ENCODE results near the gene TXNL4A. TPM values are rescaled to one million over a fixed set of nuclear protein-coding genes. Genes with fewer than 3 reads are reported as not detected.

The TXNL4A gene
- total RNA-seq, 1 experiment from 2014 or later: 86.6 TPM

Other genes with a start within 250 kb of the TXNL4A start
- not detected in 2 replicates for gene KCNG2, start 190.6 kb downstream of the TXNL4A start, total RNA-seq (2014; rRNA removed; shearing (Covaris generic))
- gene SLC66A2, start 36.9 kb downstream of the TXNL4A start, total RNA-seq (2014; rRNA removed; shearing (Covaris generic)): 22.8 and 26.2 TPM in 2 replicates
- gene HSBP1L1, start 23.9 kb downstream of the TXNL4A start, total RNA-seq (2014; rRNA removed; shearing (Covaris generic)): 5.8 and 14.2 TPM in 2 replicates
- gene RBFA, start 45.9 kb upstream of the TXNL4A start, total RNA-seq (2014; rRNA removed; shearing (Covaris generic)): 23.8 and 29.7 TPM in 2 replicates
- 17.9 and 18.6 TPM in 2 replicates for gene ADNP2, start 120.7 kb upstream of the TXNL4A start, total RNA-seq (2014; rRNA removed; shearing (Covaris generic))